Tibial nerve (tissue), 4 donors: ENCODE data around the gene JAM2. TPM values are rescaled to one million over a fixed set of nuclear protein-coding genes. Genes with fewer than 3 reads are reported as not detected.

Experiments used
- DNase-seq, 2 donors: peaks; one replicate each; pipeline ENCODE4 v3.0.0-alpha.2; 2019; ENCODE audit warnings: low spot score in 2 of 2
- H3K27ac ChIP-seq, 4 donors: fragments of 200-600 bp; sonication (generic) in 3 of 4; one replicate each; pipeline ENCODE4 v1.5.1; 2017 to 2019; ENCODE audit warnings: mild to moderate bottlenecking in 1 of 4
- H3K27me3 ChIP-seq, 2 donors: fragments of 200-600 bp; sonication (generic) in 1 of 2; one replicate each; pipeline versions ENCODE4 v1.5.1 to v1.6.0; 2017 to 2019
- H3K36me3 ChIP-seq, 3 donors: fragments of 200-600 bp; sonication (generic); one replicate each; pipeline ENCODE4 v1.5.1; 2018 to 2019
- H3K4me1 ChIP-seq, 4 donors: fragments of 200-600 bp; sonication (generic) in 3 of 4; one replicate each; pipeline ENCODE4 v1.5.1; 2017 to 2019
- H3K4me3 ChIP-seq, 4 donors: fragments of 200-600 bp; sonication (generic) in 3 of 4; one replicate each; pipeline ENCODE4 v1.5.1; 2017 to 2019; ENCODE audit warnings: mild to moderate bottlenecking in 1 of 4, moderate library complexity in 1 of 4
- H3K9me3 ChIP-seq, 4 donors: fragments of 200-600 bp; sonication (generic) in 3 of 4; one replicate each; pipeline ENCODE4 v1.5.1; 2017 to 2019
- CTCF ChIP-seq, 5 experiments: fragments of 200-600 bp in 3 of 5; fragments of 450-650 bp in 2 of 5; sonication (generic) in 3 of 5; IDR thresholded peaks; one replicate each; pipeline ENCODE4 v1.5.1; 2016 to 2019; ENCODE audit warnings: antibody characterized with exemption in 5 of 5, mild to moderate bottlenecking in 3 of 5, moderate library complexity in 2 of 5
- EP300 ChIP-seq, 2 donors: sonication (generic); formaldehyde crosslinking; IDR thresholded peaks; one replicate each; pipeline ENCODE4 v1.6.1; 2017; ENCODE audit warnings: antibody characterized with exemption in 2 of 2, mild to moderate bottlenecking in 1 of 2
- POLR2A ChIP-seq, 2 donors: fragments of 450-650 bp; IDR thresholded peaks; one replicate each; pipeline ENCODE4 v1.6.1; 2017; ENCODE audit warnings: antibody characterized with exemption in 2 of 2, mild to moderate bottlenecking in 2 of 2, moderate library complexity in 2 of 2
- WGBS, 2 donors: methylation state at CpG; one replicate each; pipeline ENCODE4 v1.1.5; 2018; 5-methylcytosine and 5-hydroxymethylcytosine counted together
- total RNA-seq, 4 donors: library from RNA; depleted of rRNA; stranded (reverse); fragments of >200 nt; gene quantifications; one replicate each; pipeline ENCODE4 v1.1.0, GENCODE V29; 2016

JAM2 gene
- total RNA-seq, 4 donors from 2014 or later: 20.4 to 43.5 (median 35.2) TPM

DNA sequence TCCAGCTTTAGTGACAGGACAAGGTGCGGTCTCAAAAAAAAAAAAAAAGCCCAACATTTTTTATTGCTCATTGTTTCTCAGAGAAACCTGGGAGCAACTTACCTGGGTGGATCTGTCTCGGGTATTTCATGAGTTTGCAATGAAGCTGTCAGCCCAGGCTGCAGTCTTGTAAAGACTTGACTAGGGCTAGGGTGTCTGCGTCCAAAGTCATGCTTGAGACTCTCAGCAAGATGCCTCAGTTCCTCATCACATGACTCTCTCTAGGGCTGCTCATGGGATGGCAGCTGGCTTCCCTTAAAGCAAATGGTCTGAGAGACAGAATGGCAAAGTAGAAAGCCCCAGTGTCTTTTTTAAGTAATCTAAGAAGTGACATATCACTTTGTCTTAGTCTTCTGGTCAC is 103.8 kb downstream of the JAM2 start:
- H3K27ac ChIP-seq: no peak overlapping the region
- TF ChIP-seq EP300 (IDR thresholded peaks at IDR 0.05): no peak
- TF ChIP-seq CTCF (IDR thresholded peaks at IDR 0.05): no peak
- no peak for TF ChIP-seq POLR2A (IDR thresholded peaks at IDR 0.05)
- no peak overlapping the region for H3K4me3 ChIP-seq
- WGBS, 2 donors: 88 to 96% methylated on average over 3 of the region's 3 CpGs
- no peaks in the 10 kb centered on the region for H3K27me3 ChIP-seq
- no peak for DNase-seq
- H3K9me3 ChIP-seq: no peaks in the 10 kb centered on the region
- peaks cover 0 to 16% (median 0%) of the 10 kb centered on the region in 4 donors for H3K4me1 ChIP-seq
- peaks cover 0 to 28% (median 0%) of the 10 kb centered on the region in 3 donors for H3K36me3 ChIP-seq

GRCh38 chr21:25744854-25745253 is 105.8 kb downstream of the JAM2 start:
- Histone ChIP-seq H3K4me3 (no peak overlapping the region), H3K27ac (no peak overlapping the region), H3K9me3 (no peaks in the 10 kb centered on the region), H3K27me3 (no peaks in the 10 kb centered on the region), H3K4me1 (peaks cover 0 to 3% (median 0%) of the 10 kb centered on the region in 4 donors), H3K36me3 (peaks cover 0 to 45% (median 0%) of the 10 kb centered on the region in 3 donors)
- TF ChIP-seq EP300 (IDR thresholded peaks at IDR 0.05): no peak
- DNase-seq: no peak
- WGBS, 2 donors: 96 to 99% methylated on average over 2 of the region's 2 CpGs

DNA sequence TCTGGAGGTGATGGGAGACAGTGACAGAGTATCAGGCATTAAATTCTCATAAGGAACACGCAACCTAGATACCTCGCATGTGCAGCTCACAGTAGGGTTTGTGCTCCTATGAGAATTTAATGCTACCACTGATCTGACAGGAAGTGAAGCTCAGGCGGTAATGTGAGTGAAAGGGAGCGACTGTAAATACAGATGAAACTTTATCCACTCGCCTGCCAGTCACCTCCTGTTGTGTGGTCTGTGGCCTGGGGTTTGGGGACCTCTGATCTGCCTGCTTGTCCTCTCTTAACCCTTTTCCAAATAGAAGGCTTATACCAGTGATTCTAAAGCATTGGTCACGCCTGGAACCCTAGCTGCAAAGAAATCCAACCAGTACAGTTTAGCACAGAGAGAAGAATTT is 111.0 kb downstream of the JAM2 start:
- Histone ChIP-seq H3K36me3 (peaks cover 0 to 73% (median 3%) of the 10 kb centered on the region in 3 donors), H3K9me3 (no peaks in the 10 kb centered on the region)

DNA sequence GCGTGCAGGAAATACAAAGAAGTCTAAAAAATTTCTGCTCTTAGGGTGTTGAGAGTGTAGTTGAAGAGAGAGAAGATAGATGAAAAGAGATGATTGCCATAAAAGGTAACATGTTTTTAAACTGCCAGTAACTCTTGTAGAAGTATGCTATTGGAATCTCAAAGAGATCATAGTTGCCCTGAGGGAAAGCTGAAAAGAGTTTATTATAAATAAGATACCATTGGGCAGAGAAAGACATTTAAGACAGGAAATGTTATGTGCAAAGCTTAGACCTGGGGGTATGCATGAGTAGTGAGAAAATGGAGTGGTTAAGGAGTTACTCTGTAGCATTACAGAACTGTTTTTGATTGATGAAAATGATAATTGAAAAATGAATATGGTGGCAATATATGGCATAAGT is 113.4 kb downstream of the JAM2 start:
- no peak for TF ChIP-seq POLR2A (IDR thresholded peaks at IDR 0.05)
- peaks cover 0 to 66% (median 3%) of the 10 kb centered on the region in 3 donors for H3K36me3 ChIP-seq
- WGBS, 2 donors: 94 to 100% methylated on average over 1 of the region's 1 CpG
- no peak for DNase-seq
- H3K4me1 ChIP-seq: peaks cover 0 to 4% (median 0%) of the 10 kb centered on the region in 4 donors
- H3K4me3 ChIP-seq: no peak overlapping the region
- H3K27me3 ChIP-seq: no peaks in the 10 kb centered on the region
- H3K27ac ChIP-seq: no peak overlapping the region
- H3K9me3 ChIP-seq: no peaks in the 10 kb centered on the region

More for the DNA sequence above, 111.0 kb downstream of the JAM2 start:
- Histone ChIP-seq H3K4me1 (no peaks in the 10 kb centered on the region), H3K27me3 (no peaks in the 10 kb centered on the region), H3K27ac (no peak overlapping the region), H3K4me3 (no peak overlapping the region)
- WGBS, 2 donors: 77 to 82% methylated on average over 6 of the region's 6 CpGs
- TF ChIP-seq POLR2A (IDR thresholded peaks at IDR 0.05): no peak
- TF ChIP-seq EP300 (IDR thresholded peaks at IDR 0.05): no peak
- TF ChIP-seq CTCF (IDR thresholded peaks at IDR 0.05): no peak
- no peak for DNase-seq

GRCh38 chr21:25756190-25756932 is 117.3 kb downstream of the JAM2 start:
- WGBS, 2 donors: 75 to 89% methylated on average over 6 of the region's 6 CpGs
- peaks cover 0 to 7% (median 0%) of the 10 kb centered on the region in 4 donors for H3K4me1 ChIP-seq
- DNase-seq: no peak
- peaks cover 0 to 75% (median 15%) of the 10 kb centered on the region in 3 donors for H3K36me3 ChIP-seq
- H3K4me3 ChIP-seq: no peak overlapping the region
- peak overlapping the region in 1 of 4 donors; percentile 21 for H3K27ac ChIP-seq
- no peaks in the 10 kb centered on the region for H3K9me3 ChIP-seq
- TF ChIP-seq EP300 (IDR thresholded peaks at IDR 0.05): no peak
- no peak for TF ChIP-seq POLR2A (IDR thresholded peaks at IDR 0.05)
- TF ChIP-seq CTCF (IDR thresholded peaks at IDR 0.05): no peak
- H3K27me3 ChIP-seq: no peaks in the 10 kb centered on the region

GRCh38 chr21:25757531-25757930 is 118.5 kb downstream of the JAM2 start:
- Histone ChIP-seq H3K9me3 (no peaks in the 10 kb centered on the region), H3K27ac (no peak overlapping the region), H3K36me3 (peaks cover 0 to 74% (median 12%) of the 10 kb centered on the region in 3 donors), H3K4me3 (no peak overlapping the region), H3K4me1 (peaks cover 0 to 7% (median 0%) of the 10 kb centered on the region in 4 donors), H3K27me3 (no peaks in the 10 kb centered on the region)
- no peak for TF ChIP-seq EP300 (IDR thresholded peaks at IDR 0.05)
- TF ChIP-seq CTCF (IDR thresholded peaks at IDR 0.05): no peak
- no peak for TF ChIP-seq POLR2A (IDR thresholded peaks at IDR 0.05)
- no peak for DNase-seq
